ENCODE results near the gene AP5B1. TPM values are rescaled to one million over a fixed set of nuclear protein-coding genes. Genes with fewer than 3 reads are reported as not detected.
"Not testable (repeated sequence)": the region's sequence is repeated elsewhere in the genome, so short reads cannot be mapped to it uniquely, and the experiment has no call there.

AP5B1 gene
- total RNA-seq, 1 experiment from 2014 or later, result 24.2 TPM

DNA sequence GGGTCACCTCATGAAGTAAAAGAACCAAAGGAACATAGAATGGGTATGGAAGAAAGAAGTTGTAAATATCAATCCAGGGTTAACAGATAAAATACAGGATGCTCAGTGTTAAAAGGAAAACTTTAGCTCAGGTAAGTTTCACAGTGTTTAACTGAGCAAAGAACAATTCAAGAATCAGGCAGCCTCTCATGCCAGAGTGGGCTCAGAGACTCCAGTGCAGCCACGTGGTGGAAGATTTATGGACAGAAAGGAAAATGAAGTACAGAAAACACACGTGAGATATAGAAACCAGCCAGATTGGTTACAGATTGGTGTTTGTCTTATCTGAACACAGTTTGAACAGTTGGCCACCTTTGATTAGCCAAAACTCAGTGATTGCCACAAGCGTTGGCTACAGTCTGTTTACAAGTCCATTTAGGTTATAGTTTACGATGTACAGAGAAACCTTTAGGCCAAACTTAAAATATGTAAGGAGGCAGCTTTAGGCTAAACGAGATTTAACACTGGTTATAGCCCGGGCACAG lies 9.1 kb downstream of the AP5B1 start:
- Histone ChIP-seq H3K9ac (ENCODE audit: low read length) (no peak overlapping the region), H3F3A (ENCODE audit: low read length, unreplicated experiment) (no peaks in the 10 kb centered on the region), H3K4me2 (ENCODE audit: low read length) (no peak overlapping the region), H3K9me2 (replicated peaks; ENCODE audit: low read length) (no peaks in the 10 kb centered on the region), H3K4me1 (ENCODE audit: insufficient read depth, low read length) (0 out of 2 replicates have a peak, but pooled peaks cover 2% of the 10 kb centered on the region), H4K20me1 (ENCODE audit: low read length) (no peaks in the 10 kb centered on the region), H3K9me3 (ENCODE audit: low read length) (no peaks in the 10 kb centered on the region), H3K27ac (ENCODE audit: low read length) (no peak overlapping the region), H3K4me3 (ENCODE audit: low read length) (no peak overlapping the region), H3K27me3 (ENCODE audit: low read length) (no peaks in the 10 kb centered on the region), H3K79me2 (ENCODE audit: low read length) (peaks cover 5% of the 10 kb centered on the region), H2AFZ (ENCODE audit: low read length) (no peak overlapping the region), H3K36me3 (ENCODE audit: low read depth, low read length) (peaks cover 5% of the 10 kb centered on the region; the same call in 1 of the 2 replicates)
- no peak for TF ChIP-seq CTCF (conservative IDR thresholded peaks at IDR 0.05; ENCODE audit: low read depth, low read length)
- no peak for TF ChIP-seq EZH2phosphoT487 (IDR thresholded peaks at IDR 0.05; ENCODE audit: borderline replicate concordance, low read length)
- TF ChIP-seq EZH2 (IDR thresholded peaks at IDR 0.05; ENCODE audit: low read length, unreplicated experiment), result no peak
- BruUV-seq (replicated peaks), result no TSS peak
- ChIA-PET CTCF (no interaction called here), POLR2A (ENCODE audit: unreplicated experiment) (no interaction called here)
- DNase-seq (no peak), ATAC-seq (no peak)
- intact Hi-C loops (cut with micrococcal nuclease), result no loop called here

DNA sequence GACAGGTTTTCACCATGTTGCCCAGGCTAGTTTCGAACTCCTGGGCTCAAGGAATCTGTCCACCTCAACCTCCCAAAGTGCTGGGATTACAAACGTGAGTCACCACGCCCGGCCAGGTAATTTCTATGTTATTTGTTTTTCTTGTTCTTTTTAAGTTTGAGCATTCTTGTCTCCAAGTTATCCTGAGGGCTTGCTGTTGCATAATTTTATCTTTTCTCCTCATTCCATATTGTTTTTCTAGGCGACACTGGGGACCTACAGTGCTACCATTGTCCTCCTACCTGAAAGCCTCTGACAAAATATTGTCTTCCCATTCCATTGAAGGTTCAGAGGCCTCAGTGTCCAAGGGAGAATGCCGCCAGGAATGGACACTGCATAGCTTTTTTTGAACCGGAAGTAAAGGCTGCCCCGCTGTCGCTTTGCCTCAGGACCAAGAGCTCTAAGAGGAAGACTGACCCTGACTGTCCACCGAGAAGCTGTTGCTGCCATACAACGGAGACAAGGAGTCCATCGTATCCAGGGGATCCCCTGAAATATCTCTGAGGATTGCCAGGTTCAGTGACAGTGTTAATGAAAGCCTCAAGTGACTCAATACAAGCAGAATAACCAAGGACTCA lies 9.7 kb downstream of the AP5B1 start:
- Histone ChIP-seq H3K36me3 (ENCODE audit: low read depth, low read length) (no peaks in the 10 kb centered on the region), H3K9ac (ENCODE audit: low read length) (no peak overlapping the region), H3F3A (ENCODE audit: low read length, unreplicated experiment) (no peaks in the 10 kb centered on the region), H4K20me1 (ENCODE audit: low read length) (no peaks in the 10 kb centered on the region), H3K4me2 (ENCODE audit: low read length) (no peak overlapping the region), H2AFZ (ENCODE audit: low read length) (no peak overlapping the region), H3K9me3 (ENCODE audit: low read length) (no peaks in the 10 kb centered on the region), H3K79me2 (ENCODE audit: low read length) (no peaks in the 10 kb centered on the region), H3K4me1 (ENCODE audit: insufficient read depth, low read length) (no peaks in the 10 kb centered on the region), H3K9me2 (replicated peaks; ENCODE audit: low read length) (no peaks in the 10 kb centered on the region), H3K27me3 (ENCODE audit: low read length) (no peaks in the 10 kb centered on the region), H3K27ac (ENCODE audit: low read length) (no peak overlapping the region), H3K4me3 (ENCODE audit: low read length) (no peak overlapping the region)
- TF ChIP-seq EZH2phosphoT487 (IDR thresholded peaks at IDR 0.05; ENCODE audit: borderline replicate concordance, low read length), result no peak
- no peak for TF ChIP-seq EZH2 (IDR thresholded peaks at IDR 0.05; ENCODE audit: low read length, unreplicated experiment)
- CTCF ChIA-PET, result interaction anchor here (0.7 kb wide), 1 partner anchor 9 kb away, joined by 5 read pairs; no protein-coding TSS in a partner anchor
- no peak for DNase-seq
- ATAC-seq, result no peak
- POLR2A ChIA-PET (ENCODE audit: unreplicated experiment), result no interaction called here
- no TSS peak for BruUV-seq (replicated peaks)
- intact Hi-C loops (cut with micrococcal nuclease), result no loop called here

GRCh38 chr11:65767806-65768205 lies 13.0 kb downstream of the AP5B1 start:
- H3K4me2 ChIP-seq (ENCODE audit: low read length); CTCF ChIA-PET; H3K79me2 ChIP-seq (ENCODE audit: low read length); BruUV-seq (replicated peaks); H3K4me3 ChIP-seq (ENCODE audit: low read length); H3K36me3 ChIP-seq (ENCODE audit: low read depth, low read length); H3K4me1 ChIP-seq (ENCODE audit: insufficient read depth, low read length); H3F3A ChIP-seq (ENCODE audit: low read length, unreplicated experiment); H3K27ac ChIP-seq (ENCODE audit: low read length); H4K20me1 ChIP-seq (ENCODE audit: low read length); H3K27me3 ChIP-seq (ENCODE audit: low read length); H2AFZ ChIP-seq (ENCODE audit: low read length); H3K9ac ChIP-seq (ENCODE audit: low read length); DNase-seq; H3K9me3 ChIP-seq (ENCODE audit: low read length); POLR2A ChIA-PET (ENCODE audit: unreplicated experiment); H3K9me2 ChIP-seq (replicated peaks; ENCODE audit: low read length); ATAC-seq: not testable (repeated sequence)
- intact Hi-C loops (cut with micrococcal nuclease), result loop anchor here (2.0 kb wide), 1 partner anchor 55 kb away; the partner anchor contains the start of gene KAT5
